ENCODE measurements around the gene TPCN1. TPM values are rescaled to one million over a fixed set of nuclear protein-coding genes. Genes with fewer than 3 reads are reported as not detected.

The TPCN1 gene
- 51.4 and 57.5 TPM in 2 replicates for total RNA-seq

DNA sequence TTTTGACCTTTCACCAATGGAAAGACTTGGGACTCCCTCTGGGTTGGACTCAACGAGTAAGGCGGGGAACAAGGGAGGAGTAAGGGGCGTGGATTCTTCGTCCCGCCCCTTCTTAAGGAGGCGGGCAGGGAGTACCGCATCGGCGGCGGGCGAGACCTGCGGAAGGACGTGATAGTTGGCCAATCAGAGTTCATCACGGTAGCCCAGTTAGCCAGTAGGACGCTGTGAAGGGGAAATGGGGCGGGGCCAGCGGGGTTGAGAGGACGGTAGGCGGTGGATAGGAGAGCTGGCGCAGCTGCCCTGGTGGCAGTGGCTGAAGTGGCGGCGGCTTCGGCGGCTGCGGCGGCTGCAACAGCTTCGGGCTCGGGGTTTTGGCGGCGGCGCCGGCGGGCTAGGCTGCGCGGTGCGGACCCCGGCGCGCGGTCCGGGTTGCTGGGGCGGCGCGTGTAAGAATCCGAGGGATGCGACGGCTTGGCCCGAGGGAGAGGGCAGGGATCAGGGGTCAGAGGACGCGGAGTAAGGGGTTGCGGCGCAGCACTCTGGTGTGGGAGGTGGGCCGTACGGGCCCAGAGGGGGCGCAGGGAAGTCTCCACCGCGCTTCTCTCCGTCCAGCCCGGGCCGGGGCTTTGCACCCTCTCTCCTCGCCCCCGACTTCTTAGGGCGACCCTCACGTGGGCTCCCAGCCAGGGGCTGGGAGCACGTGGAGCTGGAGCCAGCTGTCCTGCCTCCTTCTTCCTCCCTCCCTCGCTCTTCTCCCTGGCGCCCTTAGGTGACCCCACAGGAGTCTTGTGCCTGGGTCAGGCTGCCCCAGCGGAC lies at the start of gene TPCN1:
Gene TPCN1 (plus strand): TSS at position 284 of the 816 bp plus-strand sequence. CDS start 5,389 bp downstream, outside the sequence.
- intact Hi-C loops (cut with micrococcal nuclease): loop anchor here (1.0 to 10.0 kb wide), 13 partner anchors 8 to 1208 kb away; partner anchors contain the start of genes DDX54, ERP29, OAS1 and OAS2

DNA sequence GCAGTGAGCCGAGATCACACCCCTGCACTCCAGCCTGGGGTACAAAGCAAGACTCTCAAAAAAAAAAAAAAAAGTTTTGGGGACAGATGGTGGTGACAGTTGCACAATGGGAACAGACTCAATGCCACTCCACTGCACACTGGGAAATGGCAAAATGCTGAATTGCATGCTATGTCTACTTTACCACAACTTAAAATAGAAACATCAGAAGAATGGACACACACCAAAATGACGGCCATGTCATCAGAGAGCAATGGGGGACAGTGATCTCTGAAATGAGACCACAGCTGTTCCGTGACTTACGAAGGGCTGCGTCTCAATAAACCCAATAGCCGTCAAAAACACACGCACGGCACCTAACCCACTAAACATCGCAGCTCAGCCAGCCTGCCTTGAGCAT lies 49.7 kb upstream of the TPCN1 start:
- intact Hi-C loops (cut with micrococcal nuclease): no loop called here

DNA sequence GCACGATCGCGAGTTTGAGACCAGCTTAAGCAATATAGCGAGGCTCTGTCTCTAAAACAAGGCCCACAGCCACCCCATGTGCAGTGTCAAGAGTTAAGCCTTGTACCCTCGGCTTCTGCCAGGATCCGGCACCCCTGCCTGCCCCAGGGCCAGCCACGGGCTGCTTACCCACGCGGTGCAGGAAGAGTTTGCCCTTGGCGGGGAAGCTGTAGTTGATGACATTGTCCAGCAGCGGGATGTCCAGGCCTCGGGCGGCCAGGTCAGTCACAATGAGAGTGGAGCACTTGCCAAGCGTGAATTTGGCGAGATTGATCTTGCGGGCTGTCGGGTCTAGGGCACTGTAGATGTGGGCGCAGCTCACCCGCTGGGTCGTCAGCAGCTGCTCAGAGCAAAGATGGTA lies 49.1 kb upstream of the TPCN1 start:
- intact Hi-C loops (cut with micrococcal nuclease): no loop called here

DNA sequence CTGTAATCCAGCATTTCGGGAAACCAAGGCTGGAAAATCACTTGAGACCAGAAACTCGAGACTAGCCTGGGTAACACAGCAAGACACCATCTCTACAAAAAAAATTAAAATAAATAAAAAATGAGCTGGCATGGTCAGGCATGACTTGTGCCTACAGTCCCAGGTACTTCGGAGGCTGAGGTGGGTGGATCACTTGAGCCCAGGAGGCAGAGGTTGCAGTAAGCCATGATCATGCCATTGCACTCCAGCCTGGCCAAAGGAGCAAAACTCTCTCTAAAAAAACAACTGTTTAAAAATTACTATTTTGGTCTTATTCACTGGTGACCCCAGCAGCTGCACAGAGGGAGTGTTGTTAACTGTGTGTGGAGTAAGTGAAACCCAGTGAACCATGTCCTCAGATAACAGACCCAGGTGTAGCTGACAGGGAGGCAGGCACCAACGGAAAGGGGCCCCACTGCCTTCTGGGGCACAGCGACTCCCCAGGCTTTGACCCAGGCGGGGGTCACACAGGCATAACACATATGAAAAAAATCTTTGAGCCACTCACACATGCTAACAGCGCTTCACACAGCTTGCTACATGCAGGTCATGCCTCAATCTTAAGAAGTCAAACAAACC lies 48.1 kb upstream of the TPCN1 start:
- intact Hi-C loops (cut with micrococcal nuclease): no loop called here

DNA sequence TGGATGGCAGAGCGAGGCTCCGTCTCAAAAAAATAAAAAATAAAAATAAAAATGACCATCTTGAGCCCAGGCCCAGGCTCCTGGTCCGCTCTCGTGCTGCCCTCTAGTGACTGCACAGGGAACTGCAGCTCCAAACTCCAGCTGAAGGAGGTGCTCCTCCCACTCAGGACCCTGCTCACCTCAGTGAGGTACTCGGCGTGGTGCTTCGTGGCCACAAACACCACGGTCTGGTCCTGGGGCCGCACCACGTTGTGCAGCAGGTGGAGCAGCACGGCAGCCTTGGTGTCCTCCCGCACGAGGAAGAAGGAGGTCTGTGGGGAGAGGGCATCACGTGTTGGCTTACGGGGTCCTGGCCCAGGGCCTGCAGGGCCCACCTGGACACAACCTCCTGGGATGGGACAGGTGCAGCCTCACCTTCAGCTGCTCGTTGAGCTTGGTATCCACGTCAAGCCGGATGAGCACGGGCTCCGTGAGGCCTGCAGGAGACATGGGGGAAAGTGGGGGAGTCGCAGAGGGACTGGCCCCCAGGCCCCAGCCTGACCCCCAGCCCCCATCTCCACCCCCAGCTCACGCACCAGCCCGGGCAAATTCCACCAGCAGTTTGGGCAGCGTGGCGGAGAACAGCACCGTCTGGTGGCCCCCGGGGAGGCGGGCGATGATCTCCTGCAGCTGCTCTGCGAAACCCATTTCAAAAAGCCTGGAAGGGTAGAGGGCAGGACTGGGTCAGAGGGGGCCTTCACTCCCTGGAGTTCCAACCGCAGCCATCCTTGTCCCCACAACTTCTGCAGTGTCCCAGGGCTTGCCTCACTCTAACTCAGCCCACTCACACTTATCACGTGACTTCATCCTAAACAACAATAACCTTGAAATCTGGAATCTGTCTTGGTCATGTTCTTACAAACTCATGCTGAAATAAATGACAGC lies 46.5 kb upstream of the TPCN1 start:
- intact Hi-C loops (cut with micrococcal nuclease): loop anchor here (1.0 kb wide), 3 partner anchors 10 to 181 kb away; no protein-coding TSS in a partner anchor

DNA sequence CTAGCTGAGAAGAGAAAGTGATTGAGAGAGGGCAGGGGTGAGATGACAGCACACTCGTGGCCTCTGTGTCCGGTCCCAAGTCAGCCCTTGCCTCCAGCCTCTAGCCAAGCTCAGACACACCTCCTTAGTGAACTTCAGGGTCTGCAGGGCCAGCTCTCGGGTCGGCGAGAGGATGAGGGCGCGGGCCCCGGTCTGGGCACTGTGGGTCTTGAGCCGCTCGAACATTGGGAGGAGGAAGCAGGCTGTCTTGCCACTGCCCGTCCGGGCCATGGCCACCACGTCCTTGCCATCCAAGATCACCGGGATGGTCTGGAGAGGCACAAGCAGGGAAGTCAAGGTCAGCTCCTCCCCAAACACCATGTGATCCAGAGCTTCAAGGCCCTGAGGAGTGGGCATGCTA lies 42.2 kb upstream of the TPCN1 start:
- intact Hi-C loops (cut with micrococcal nuclease): no loop called here

DNA sequence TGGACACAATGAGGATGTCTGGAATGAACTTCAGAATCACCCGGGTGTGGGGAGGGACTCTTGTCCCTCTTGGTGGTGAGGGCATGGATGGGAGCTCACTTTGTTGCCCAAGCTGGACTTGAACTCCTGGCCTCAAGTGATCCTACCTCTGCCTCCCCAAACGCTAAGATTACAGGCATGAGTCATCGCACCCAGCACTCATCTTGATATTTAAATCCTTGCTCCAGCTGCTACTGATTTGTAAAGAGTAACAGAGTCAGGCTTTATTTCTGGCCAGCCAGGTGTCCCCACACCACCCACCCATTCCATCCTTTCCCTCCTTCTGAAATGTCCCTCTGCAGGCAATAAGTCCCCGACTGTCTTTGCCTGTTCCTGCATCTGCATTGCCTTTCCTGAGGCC lies 40.9 kb upstream of the TPCN1 start:
- intact Hi-C loops (cut with micrococcal nuclease): no loop called here

DNA sequence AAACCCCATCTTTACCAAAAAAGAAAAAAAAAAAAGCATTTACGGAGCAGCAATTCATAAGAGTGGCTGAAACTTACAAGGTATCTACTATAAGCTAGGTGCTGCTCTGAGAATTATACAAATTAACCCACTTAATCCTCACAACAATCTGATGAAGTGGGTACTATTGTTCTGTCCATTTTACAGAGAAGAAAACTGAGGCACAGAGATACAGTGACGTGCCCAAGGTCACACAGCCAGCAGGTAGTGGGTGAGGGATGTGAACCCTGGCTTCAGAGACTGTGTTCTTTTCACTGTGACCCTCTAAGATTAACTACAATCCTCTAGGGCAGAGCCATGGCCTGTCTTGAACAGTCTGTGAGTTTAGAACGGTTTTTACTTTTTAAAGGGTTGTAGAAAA lies 39.3 kb upstream of the TPCN1 start:
- intact Hi-C loops (cut with micrococcal nuclease): no loop called here

DNA sequence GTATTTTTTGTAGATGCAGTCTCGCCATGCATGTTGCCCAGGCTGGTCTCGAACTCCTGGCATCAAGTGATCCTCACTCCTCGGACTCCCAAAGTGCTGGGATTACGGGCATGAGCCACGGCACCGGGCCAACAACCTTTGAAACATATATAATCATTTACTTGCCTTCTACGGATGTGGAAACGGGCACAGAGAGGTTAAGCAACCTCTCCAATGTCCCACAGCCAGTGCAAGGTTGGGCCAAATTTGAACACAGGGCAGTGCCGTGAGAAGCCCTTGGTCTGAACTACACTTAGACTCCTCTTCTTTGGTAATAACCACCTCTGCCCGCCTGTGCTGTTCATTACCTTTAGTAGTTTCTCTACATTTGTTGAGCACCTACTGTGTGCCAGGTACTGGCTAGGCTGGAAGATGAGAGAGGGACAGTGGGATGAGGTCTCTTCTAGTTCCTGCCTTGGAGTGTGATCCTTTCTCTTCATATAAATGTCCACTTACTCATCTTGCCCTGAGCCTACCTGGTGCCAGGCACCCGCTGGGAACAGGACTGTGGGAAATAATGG lies 38.2 kb upstream of the TPCN1 start:
- intact Hi-C loops (cut with micrococcal nuclease): no loop called here

DNA sequence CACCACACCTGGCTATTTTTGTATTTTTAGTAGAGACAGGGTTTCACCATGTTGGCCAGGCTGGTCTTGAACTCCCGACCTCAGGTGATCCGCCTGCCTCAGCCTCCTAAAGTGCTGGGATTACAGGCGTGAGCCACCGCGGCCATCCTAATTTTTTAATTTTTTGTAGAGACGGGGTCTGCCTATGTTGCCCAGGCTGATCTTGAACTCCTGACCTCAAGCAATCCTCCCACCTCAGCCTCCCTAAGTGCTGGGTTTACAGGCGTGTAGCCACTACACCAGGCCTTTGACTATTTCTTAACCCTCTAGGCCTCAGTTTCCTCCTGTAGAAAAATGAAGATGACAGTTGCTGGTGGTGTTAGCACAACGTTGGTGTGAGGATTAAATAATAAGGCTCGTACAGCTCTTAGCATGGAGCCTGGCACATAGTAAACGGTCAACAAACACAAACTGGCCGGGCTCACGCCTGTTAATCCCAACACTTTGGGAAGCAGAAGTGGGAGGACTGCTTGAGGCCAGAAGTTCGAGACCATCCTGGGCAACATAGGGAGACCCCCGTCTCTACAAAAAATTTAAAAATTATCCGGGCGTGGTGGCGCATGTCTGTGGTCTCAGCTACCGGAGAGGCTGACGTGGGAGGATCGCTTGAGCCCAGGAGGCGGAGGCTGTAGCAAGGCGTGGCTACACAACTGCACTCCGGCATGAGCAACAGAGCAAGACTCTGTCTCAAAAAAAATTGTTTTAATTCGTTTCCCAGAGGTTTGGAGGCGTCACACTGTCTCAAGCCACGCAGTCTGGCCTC lies 37.0 kb upstream of the TPCN1 start:
- intact Hi-C loops (cut with micrococcal nuclease): loop anchor here (1.0 to 2.0 kb wide), 7 partner anchors 10 to 277 kb away; partner anchors contain the start of genes OAS1, OAS2, OAS3 and PLBD2

DNA sequence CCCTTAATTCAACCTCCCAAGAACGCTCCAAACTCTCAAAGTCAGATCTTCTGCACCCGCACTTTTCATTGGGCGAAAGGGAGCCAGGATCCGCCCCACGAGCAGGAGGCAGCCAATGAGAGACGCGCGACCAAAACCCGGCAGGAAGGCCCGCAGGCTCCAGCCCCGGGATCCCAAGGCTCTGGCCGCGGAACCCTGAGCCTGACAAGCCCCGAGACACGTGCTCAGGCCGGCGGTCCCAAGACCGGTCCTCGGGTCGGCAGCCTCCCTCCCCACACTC lies 36.4 kb upstream of the TPCN1 start:
- intact Hi-C loops (cut with micrococcal nuclease): loop anchor here (1.0 to 5.0 kb wide), 11 partner anchors 11 to 782 kb away; partner anchors contain the start of genes OAS1, OAS2, OAS3 and PLBD2

DNA sequence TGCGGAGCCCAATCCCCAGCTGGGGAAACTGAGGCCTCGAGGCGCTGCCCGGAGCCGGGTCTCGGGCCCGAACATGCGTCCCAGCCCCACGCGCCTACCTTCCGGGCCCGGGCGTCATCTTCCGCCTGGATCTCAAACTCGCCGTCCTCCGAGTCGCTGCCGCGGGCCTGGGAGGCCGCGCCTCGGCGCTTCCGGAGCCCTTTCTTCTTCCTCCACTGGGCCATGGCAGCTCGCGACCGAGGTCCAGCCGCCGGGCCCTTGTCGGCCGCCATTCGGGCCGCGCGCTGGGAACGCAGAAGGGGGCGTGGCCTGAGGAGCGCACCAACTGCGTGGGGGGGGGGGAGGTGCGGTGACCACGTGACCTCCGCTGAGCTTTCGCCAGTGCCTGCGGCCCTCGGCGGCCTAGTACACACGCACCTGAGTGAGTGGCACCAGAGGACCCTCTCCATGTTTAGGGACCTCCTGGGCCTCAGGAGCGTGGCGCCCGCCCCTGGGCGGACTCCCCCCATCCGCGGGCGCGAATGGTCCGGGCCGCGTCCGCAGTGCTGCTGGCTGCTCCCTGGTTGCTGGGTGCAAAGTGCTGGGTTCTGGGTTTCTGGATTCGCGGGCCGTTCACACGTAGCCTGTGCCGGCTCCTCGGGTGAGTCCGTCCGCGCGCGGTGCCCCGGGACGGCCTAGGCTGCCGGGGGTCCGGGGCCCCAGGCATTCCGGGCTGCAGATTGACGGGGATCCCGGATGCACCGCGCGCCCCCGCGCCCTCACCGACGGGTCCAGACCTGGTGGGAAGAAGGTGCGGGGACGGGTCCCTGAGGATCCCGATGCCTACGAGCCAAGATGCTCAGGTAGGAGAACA lies 35.9 kb upstream of the TPCN1 start, which contains the start of the genes DDX54 and RITA1:
Gene DDX54 (minus strand): TSS at position 299 of the 853 bp plus-strand sequence. CDS start 27 bp downstream, at position 272.
Gene RITA1 (plus strand): TSS at position 542 of the 853 bp plus-strand sequence. CDS start 1,026 bp downstream, outside the sequence.
- intact Hi-C loops (cut with micrococcal nuclease): loop anchor here (1.0 to 5.0 kb wide), 6 partner anchors 23 to 782 kb away; partner anchors contain the start of genes OAS1, OAS3, RBM19 and SLC8B1

DNA sequence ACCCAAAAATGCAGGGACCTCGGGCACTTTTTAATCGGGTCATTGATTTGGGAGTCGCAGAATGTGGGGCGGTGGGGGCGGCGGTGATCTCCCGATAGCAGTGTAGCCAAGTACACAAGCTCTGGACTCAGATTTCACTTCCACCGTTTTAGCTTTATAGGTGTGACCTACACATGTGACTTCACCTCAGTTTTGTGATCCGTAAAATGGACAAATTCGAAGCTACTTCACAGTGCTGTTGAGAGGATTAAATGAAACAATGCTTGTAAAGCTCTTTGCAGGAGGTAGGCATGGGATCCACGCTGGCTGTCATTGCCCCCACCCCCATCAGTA lies 35.3 kb upstream of the TPCN1 start:
- intact Hi-C loops (cut with micrococcal nuclease): loop anchor here (5.0 kb wide), 1 partner anchor 781 kb away; the partner anchor contains the start of gene RBM19

DNA sequence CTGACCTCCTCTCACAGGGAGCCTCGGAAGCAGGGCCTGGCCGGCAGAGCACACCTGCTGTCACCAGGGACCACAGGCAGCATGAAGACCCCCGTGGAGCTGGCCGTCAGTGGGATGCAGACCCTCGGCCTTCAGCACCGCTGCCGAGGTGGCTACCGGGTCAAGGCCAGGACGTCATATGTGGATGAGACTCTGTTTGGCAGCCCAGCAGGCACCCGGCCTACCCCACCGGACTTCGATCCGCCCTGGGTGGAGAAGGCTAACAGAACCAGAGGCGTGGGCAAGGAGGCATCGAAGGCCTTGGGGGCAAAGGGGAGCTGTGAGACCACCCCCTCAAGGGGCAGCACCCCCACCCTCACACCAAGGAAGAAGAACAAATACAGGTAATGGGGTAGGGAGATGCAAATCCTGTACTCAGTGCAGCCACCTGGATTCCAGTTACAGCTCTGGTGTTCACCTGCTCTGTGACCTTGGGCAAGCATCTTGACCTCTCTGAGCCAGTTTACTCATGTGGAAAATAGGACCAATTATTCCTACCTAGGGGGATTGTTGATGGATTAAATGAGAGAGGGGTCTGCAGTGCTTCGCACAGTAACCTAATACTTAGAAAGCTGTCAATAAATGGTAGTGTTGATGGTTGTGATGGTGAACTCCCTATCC lies 34.5 kb upstream of the TPCN1 start:
- intact Hi-C loops (cut with micrococcal nuclease): loop anchor here (5.0 kb wide), 1 partner anchor 781 kb away; the partner anchor contains the start of gene RBM19

DNA sequence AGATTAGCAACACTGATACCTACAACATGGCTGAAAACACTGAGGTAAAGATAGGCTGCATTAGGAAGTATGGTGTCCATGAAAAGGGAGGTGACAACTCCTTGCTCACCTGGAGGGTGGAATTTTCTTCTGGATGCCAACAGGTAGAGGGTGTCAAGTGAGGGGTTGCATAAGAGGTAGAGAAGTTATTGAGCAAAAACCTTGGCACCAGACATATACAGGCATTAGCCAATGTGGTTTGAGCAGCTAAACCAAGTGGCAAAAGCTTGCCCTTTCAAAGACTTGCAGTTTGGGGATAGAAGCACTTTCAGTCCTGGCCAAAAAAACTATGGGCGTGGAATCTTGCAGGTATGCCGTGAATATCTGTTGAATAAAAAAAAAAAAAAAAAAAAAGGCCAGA lies 31.9 kb upstream of the TPCN1 start:
- intact Hi-C loops (cut with micrococcal nuclease): loop anchor here (5.0 kb wide), 1 partner anchor 778 kb away; the partner anchor contains the start of gene RBM19

DNA sequence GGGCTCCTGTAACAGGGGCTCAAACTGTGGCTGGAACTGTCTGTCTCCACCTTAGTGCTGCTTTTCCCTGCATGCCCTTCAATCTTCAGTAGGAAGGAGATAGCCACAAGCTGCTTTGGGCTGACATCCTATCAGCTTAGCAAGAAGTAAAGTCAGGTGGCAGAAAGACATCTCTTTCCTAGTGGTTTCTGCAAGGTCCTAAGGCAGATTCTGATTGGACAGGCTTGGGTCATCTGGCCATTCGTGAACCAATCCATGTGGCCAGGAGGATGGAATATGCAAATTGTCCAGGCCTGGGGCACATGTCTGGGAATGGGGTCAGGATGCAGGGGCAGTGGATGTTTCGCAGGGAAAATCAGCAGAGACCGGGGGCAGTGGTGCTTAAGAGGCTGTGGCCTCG lies 30.5 kb upstream of the TPCN1 start:
- intact Hi-C loops (cut with micrococcal nuclease): no loop called here

DNA sequence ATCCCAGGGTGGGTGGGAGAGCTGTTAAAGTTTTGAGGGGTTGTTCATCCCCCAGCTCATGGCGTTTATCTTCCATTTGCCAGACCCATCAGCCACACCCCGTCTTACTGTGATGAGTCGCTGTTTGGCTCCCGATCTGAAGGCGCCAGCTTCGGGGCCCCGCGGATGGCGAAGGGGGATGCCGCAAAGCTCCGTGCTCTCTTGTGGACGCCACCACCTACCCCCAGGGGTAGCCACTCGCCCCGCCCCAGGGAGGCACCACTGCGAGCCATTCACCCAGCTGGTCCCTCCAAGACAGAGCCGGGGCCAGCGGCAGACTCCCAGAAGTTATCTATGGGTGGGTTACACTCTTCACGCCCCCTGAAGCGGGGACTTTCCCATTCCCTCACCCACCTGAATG lies 30.0 kb upstream of the TPCN1 start:
- intact Hi-C loops (cut with micrococcal nuclease): no loop called here

DNA sequence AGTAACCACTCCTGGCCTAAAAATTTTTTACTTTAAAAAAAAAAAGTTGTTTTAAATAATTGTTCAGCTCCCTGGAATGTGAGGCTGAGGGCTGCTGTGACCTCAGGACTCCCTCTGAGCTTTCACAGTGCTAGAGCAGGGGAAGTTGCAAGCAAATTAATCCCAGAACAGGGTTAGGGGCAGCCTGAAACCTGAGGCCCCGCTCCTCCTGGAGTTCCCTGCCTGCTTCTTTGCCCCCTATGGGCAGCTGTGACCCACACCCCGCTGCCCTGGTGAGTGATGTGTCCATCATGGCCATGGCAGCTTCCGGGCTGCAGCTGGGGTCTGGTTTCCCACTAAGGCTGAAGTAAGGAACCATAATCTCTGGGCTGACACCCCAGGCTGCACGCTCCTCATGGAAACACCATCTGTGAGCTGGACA lies 26.3 kb upstream of the TPCN1 start:
- intact Hi-C loops (cut with micrococcal nuclease): loop anchor here (5.0 kb wide), 1 partner anchor 82 kb away; no protein-coding TSS in a partner anchor
